WTC11 (cell line): ENCODE results near the gene PEX5. TPM values are rescaled to one million over a fixed set of nuclear protein-coding genes. Genes with fewer than 3 reads are reported as not detected.

Source experiments
- ATAC-seq: fragments of 200-7000 bp; cut with Tn5 transposase; 2 replicates; pipeline ENCODE4 v1.10.0; 2021; ENCODE audit warnings: mild to moderate bottlenecking, moderate library complexity
- CTCF ChIA-PET: fragments of 300-600 bp; sonication (Branson Sonifier 250); formaldehyde crosslinking; loops from one replicate; lab custom pipeline; 2021; ENCODE audit warnings: antibody characterized with exemption; lab: Charles Lee
- POLR2A ChIA-PET: fragments of 350-600 bp; sonication (Branson Sonifier 250); formaldehyde crosslinking; loops from one replicate; lab custom pipeline; 2021; ENCODE audit warnings: antibody characterized with exemption; lab: Charles Lee
- DNase-seq: peaks from one replicate; pipeline ENCODE4 v3.0.0; 2021; ENCODE audit warnings: low spot score
- H3K27ac Mint-ChIP-seq: 2 replicates; pipeline ENCODE4 v1.8.0; 2021; ENCODE audit warnings: mixed read lengths
- H3K27me3 Mint-ChIP-seq: 2 replicates; pipeline ENCODE4 v1.8.0; 2021; ENCODE audit warnings: low read depth, mild to moderate bottlenecking, moderate library complexity, mixed read lengths
- H3K36me3 Mint-ChIP-seq: 2 replicates; pipeline ENCODE4 v1.8.0; 2021; ENCODE audit warnings: mixed read lengths
- H3K4me1 Mint-ChIP-seq: 2 replicates; pipeline ENCODE4 v1.8.0; 2022; ENCODE audit warnings: mixed read lengths
- H3K4me3 Mint-ChIP-seq: 2 replicates; pipeline ENCODE4 v1.8.0; 2021; ENCODE audit warnings: mild to moderate bottlenecking, moderate library complexity, mixed read lengths
- H3K9me3 Mint-ChIP-seq: 2 replicates; pipeline ENCODE4 v1.8.0; 2021; ENCODE audit warnings: mixed read lengths
- ATF2 ChIP-seq: sonication (generic); formaldehyde crosslinking; IDR thresholded peaks from 2 replicates; pipeline ENCODE4 v1.8.1; 2022; ENCODE audit warnings: low read depth, missing genetic modification reagents, borderline replicate concordance
- ATF3 ChIP-seq: sonication (generic); formaldehyde crosslinking; conservative IDR thresholded peaks from 2 replicates; pipeline ENCODE4 v1.8.1; 2022; ENCODE audit warnings: mild to moderate bottlenecking, missing genetic modification reagents
- CTCF ChIP-seq: fragments of 200-600 bp; IDR thresholded peaks from 2 replicates; pipeline ENCODE4 v1.8.0; 2022; ENCODE audit warnings: antibody characterized with exemption
- ELF4 ChIP-seq: sonication (generic); formaldehyde crosslinking; IDR thresholded peaks from 2 replicates; pipeline ENCODE4 v1.8.1; 2022; ENCODE audit warnings: low read depth, mild to moderate bottlenecking, moderate library complexity, missing genetic modification reagents
- GRHL2 ChIP-seq: fragments of 250-450 bp; sonication (Bioruptor Pico); IDR thresholded peaks from 2 replicates; pipeline ENCODE4 v1.8.0; 2022; ENCODE audit warnings: mild to moderate bottlenecking, moderate library complexity; ENCODE audit not compliant: insufficient replicate concordance, severe bottlenecking
- JUN ChIP-seq: sonication (generic); formaldehyde crosslinking; IDR thresholded peaks from 2 replicates; pipeline ENCODE4 v1.8.0; 2023; ENCODE audit warnings: mild to moderate bottlenecking, missing genetic modification reagents
- KAT7 ChIP-seq: sonication (generic); formaldehyde crosslinking; IDR thresholded peaks from 2 replicates; pipeline ENCODE4 v1.8.1; 2023; ENCODE audit warnings: missing genetic modification reagents, mild to moderate bottlenecking, borderline replicate concordance
- MXD4 ChIP-seq: fragments of 250-450 bp; sonication (Bioruptor Pico); IDR thresholded peaks from 2 replicates; pipeline ENCODE4 v1.8.0; 2021; ENCODE audit warnings: mild to moderate bottlenecking, moderate library complexity, borderline replicate concordance
- NR1H2 ChIP-seq: sonication (generic); formaldehyde crosslinking; IDR thresholded peaks from 2 replicates; pipeline ENCODE4 v1.9.0; 2021; ENCODE audit warnings: mild to moderate bottlenecking, moderate library complexity, missing genetic modification reagents
- NR2C2 ChIP-seq: sonication (generic); formaldehyde crosslinking; IDR thresholded peaks from 2 replicates; pipeline ENCODE4 v1.8.0; 2022; ENCODE audit warnings: mild to moderate bottlenecking, missing genetic modification reagents
- PRRX2 ChIP-seq: fragments of 250-450 bp; sonication (Bioruptor Pico); IDR thresholded peaks from 2 replicates; pipeline ENCODE4 v1.8.0; 2021; ENCODE audit warnings: mild to moderate bottlenecking
- USF1 ChIP-seq: sonication (generic); formaldehyde crosslinking; IDR thresholded peaks from 2 replicates; pipeline ENCODE4 v1.8.0; 2022; ENCODE audit warnings: mild to moderate bottlenecking, missing genetic modification reagents
- USF2 ChIP-seq: sonication (generic); formaldehyde crosslinking; IDR thresholded peaks from 2 replicates; pipeline ENCODE4 v1.8.1; 2023; ENCODE audit warnings: mild to moderate bottlenecking, missing genetic modification reagents, moderate library complexity
- ZBTB21 ChIP-seq: sonication (generic); formaldehyde crosslinking; IDR thresholded peaks from 2 replicates; pipeline ENCODE4 v1.8.1; 2023; ENCODE audit warnings: mild to moderate bottlenecking, missing genetic modification reagents, borderline replicate concordance
- ZBTB43 ChIP-seq: sonication (generic); formaldehyde crosslinking; IDR thresholded peaks from 2 replicates; pipeline ENCODE4 v1.8.1; 2023; ENCODE audit warnings: mild to moderate bottlenecking, missing genetic modification reagents
- ZNF121 ChIP-seq: sonication (generic); formaldehyde crosslinking; IDR thresholded peaks from 2 replicates; pipeline ENCODE4 v1.8.0; 2023; ENCODE audit warnings: missing genetic modification reagents
- ZNF232 ChIP-seq: sonication (generic); formaldehyde crosslinking; IDR thresholded peaks from 2 replicates; pipeline ENCODE4 v1.8.0; 2022; ENCODE audit warnings: mild to moderate bottlenecking, missing genetic modification reagents
- ZNF263 ChIP-seq: sonication (generic); formaldehyde crosslinking; IDR thresholded peaks from 2 replicates; pipeline ENCODE4 v1.8.1; 2022; ENCODE audit warnings: low read depth, mild to moderate bottlenecking, moderate library complexity, missing genetic modification reagents
- ZNF396 ChIP-seq: fragments of 250-450 bp; sonication (Bioruptor Pico); IDR thresholded peaks from 2 replicates; pipeline ENCODE4 v1.8.0; 2021; ENCODE audit warnings: mild to moderate bottlenecking, moderate library complexity, borderline replicate concordance
- ZNF416 ChIP-seq: fragments of 250-450 bp; sonication (Bioruptor Pico); IDR thresholded peaks from 2 replicates; pipeline ENCODE4 v1.9.0; 2021; ENCODE audit warnings: mild to moderate bottlenecking, inconsistent platforms
- ZNF671 ChIP-seq: fragments of 250-450 bp; sonication (Bioruptor Pico); IDR thresholded peaks from 2 replicates; pipeline ENCODE4 v1.8.0; 2021; ENCODE audit warnings: mild to moderate bottlenecking
- total RNA-seq: library from RNA; stranded (reverse); gene quantifications from 3 replicates; pipeline ENCODE4 v1.2.3, GENCODE V29; 2021

The PEX5 gene
- total RNA-seq, 1 experiment from 2014 or later, result 68.9 TPM

- no peak for TF ChIP-seq USF2
- TF ChIP-seq NR1H2 (CRISPR knock-in tag), result no peak
- TF ChIP-seq PRRX2 (CRISPR knock-in tag), result no peak
- ATAC-seq, result no peak
- Mint-ChIP-seq H3K4me3 (no peak overlapping the region), H3K4me1 (peaks cover 4% of the 10 kb centered on the region; the same call in 1 of the 2 replicates), H3K27me3 (peaks cover 40% of the 10 kb centered on the region), H3K36me3 (peaks cover 8% of the 10 kb centered on the region), H3K9me3 (peaks cover 24% of the 10 kb centered on the region), H3K27ac (no peak overlapping the region)
- ChIA-PET POLR2A (no interaction called here), CTCF (interaction anchor here (1.1 to 2.7 kb wide), 4 partner anchors 20 to 100 kb away, joined by 4 to 15 read pairs (median 11); partner anchors contain the start of genes C1S and PEX5)
- DNase-seq, result no peak
Observed at GRCh38 chr12:7161327-7161726, 28.2 kb upstream of the PEX5 start.

- Mint-ChIP-seq H3K4me1 (peaks cover 4% of the 10 kb centered on the region; the same call in 1 of the 2 replicates), H3K27me3 (peaks cover 44% of the 10 kb centered on the region), H3K4me3 (no peak overlapping the region), H3K9me3 (peaks cover 29% of the 10 kb centered on the region)
- ATAC-seq, result no peak
- CTCF ChIA-PET, result interaction anchor here (0.6 to 2.7 kb wide), 7 partner anchors 9 to 133 kb away, joined by 3 to 17 read pairs (median 13); partner anchors contain the start of genes C1RL, C1S and PEX5
- no peak for TF ChIP-seq KAT7 (CRISPR knock-in tag)
- TF ChIP-seq ZNF416, result no peak
- TF ChIP-seq GRHL2, result no peak
- TF ChIP-seq ZNF671 (CRISPR knock-in tag), result no peak
- no peak for TF ChIP-seq ZNF396
- TF ChIP-seq NR2C2 (CRISPR knock-in tag), result no peak
- TF ChIP-seq, all 79 proteins: peak for 0
- DNase-seq, result no peak
- H3K27ac Mint-ChIP-seq, result no peak overlapping the region
- POLR2A ChIA-PET, result no interaction called here
- peaks cover 12% of the 10 kb centered on the region for H3K36me3 Mint-ChIP-seq
Observed at GRCh38 chr12:7161811-7162210, 27.7 kb upstream of the PEX5 start.

- Mint-ChIP-seq H3K27ac (no peak overlapping the region), H3K27me3 (peaks cover 48% of the 10 kb centered on the region), H3K4me1 (peaks cover 4% of the 10 kb centered on the region; the same call in 1 of the 2 replicates), H3K36me3 (peaks cover 20% of the 10 kb centered on the region), H3K9me3 (peaks cover 38% of the 10 kb centered on the region), H3K4me3 (peak overlapping the region; percentile 44)
- ChIA-PET CTCF (interaction anchor here (0.6 to 2.7 kb wide), 25 partner anchors 8 to 475 kb away, joined by 3 to 17 read pairs (median 5); partner anchors contain the start of genes C1RL, C1S, CLSTN3 and LPCAT3), POLR2A (no interaction called here)
- DNase-seq (peak; percentile 73), ATAC-seq (peak; percentile 97)
- peak; percentile 23; the same call in 1 of the 2 replicates for TF ChIP-seq CTCF
- TF ChIP-seq ATF2 (CRISPR knock-in tag), result no peak
Observed at GRCh38 chr12:7162691-7163114, 26.8 kb upstream of the PEX5 start.

- ATAC-seq (no peak), DNase-seq (no peak)
- no peak overlapping the region for H3K27ac Mint-ChIP-seq
- no peaks in the 10 kb centered on the region for H3K4me1 Mint-ChIP-seq
- peaks cover 92% of the 10 kb centered on the region for H3K9me3 Mint-ChIP-seq
- peaks cover 65% of the 10 kb centered on the region for H3K36me3 Mint-ChIP-seq
- CTCF ChIA-PET, result no interaction called here
- H3K27me3 Mint-ChIP-seq, result peaks cover 37% of the 10 kb centered on the region
- no peak overlapping the region for H3K4me3 Mint-ChIP-seq
- POLR2A ChIA-PET, result no interaction called here
- TF ChIP-seq ZBTB43 (CRISPR knock-in tag) (no peak), ZNF121 (CRISPR knock-in tag) (no peak), ZBTB21 (CRISPR knock-in tag) (no peak), USF1 (CRISPR knock-in tag) (no peak), MXD4 (CRISPR knock-in tag) (no peak), ZNF263 (CRISPR knock-in tag) (no peak), ELF4 (CRISPR knock-in tag) (no peak), ATF3 (CRISPR knock-in tag) (no peak), ZNF232 (no peak), JUN (no peak), CTCF (no peak)
Observed at GRCh38 chr12:7169951-7170350, 19.5 kb upstream of the PEX5 start.
